ENCODE measurements around the gene ZNF541. TPM values are rescaled to one million over a fixed set of nuclear protein-coding genes. Genes with fewer than 3 reads are reported as not detected.

ZNF541 gene
- total RNA-seq, 1 donor from 2014 or later, result 0.05 TPM

DNA sequence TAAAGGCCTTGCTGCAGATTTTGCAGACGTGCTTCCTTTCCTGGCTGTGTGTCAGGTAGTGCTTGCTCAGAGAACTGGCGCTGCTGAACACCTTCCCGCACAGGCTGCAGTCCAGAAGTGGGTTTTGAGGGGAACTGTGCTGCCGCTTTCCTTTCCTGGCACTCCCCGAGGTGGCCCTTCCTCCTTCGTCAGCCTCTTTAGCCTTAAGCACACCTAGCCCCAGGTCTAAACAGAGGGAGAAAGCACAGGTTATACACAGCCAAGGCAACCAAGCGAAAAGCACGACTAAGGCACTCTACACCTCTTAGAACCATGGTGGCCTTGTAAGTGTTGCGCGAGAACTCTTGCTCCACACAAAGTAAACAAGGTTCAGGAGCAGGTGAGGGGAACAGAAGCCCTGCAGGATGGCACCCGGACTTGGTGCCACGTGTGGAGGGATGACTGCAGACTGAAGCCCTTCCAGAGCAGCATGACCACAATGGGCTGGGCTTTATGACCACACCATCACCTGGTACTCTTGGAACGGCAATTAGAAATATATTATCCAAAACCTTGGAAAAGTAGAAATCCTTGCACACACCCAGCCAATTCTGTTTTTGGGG lies 23.6 kb downstream of the ZNF541 start:
- Mint-ChIP-seq H3K27me3 (ENCODE audit: insufficient read depth) (peaks cover under 1% of the 10 kb centered on the region), H3K27ac (no peak overlapping the region), H3K4me3 (no peak overlapping the region), H3K4me1 (ENCODE audit: low read depth) (no peaks in the 10 kb centered on the region), H3K36me3 (ENCODE audit: low read depth) (no peaks in the 10 kb centered on the region), H3K9me3 (no peaks in the 10 kb centered on the region)
- intact Hi-C loops (cut with micrococcal nuclease), result no loop called here
- no peak for DNase-seq (ENCODE audit: low spot score)

DNA sequence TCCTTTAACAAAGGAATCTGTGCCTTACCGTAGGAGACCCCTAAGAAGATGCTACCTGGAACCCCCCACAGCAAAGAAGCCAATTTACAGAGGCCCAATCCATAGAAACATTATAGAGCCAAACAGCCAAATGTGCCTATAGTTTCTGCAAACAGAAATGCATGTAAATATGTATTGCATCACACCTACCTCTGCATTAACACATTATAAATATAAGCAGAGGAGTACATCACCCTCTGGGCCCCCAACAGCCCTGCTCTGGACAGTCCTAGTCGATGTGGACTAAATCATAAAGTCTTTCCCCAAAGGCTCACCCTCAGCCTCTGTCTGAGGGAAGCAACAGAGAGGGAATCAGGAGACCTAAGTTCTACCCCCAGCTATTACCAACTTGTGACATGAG lies 25.7 kb downstream of the ZNF541 start:
- no peaks in the 10 kb centered on the region for H3K4me1 Mint-ChIP-seq (ENCODE audit: low read depth)
- no peak for DNase-seq (ENCODE audit: low spot score)
- intact Hi-C loops (cut with micrococcal nuclease), result no loop called here
- H3K36me3 Mint-ChIP-seq (ENCODE audit: low read depth), result no peaks in the 10 kb centered on the region
- no peak overlapping the region for H3K4me3 Mint-ChIP-seq
- H3K9me3 Mint-ChIP-seq, result no peaks in the 10 kb centered on the region
- H3K27ac Mint-ChIP-seq, result no peak overlapping the region
- peaks cover 5% of the 10 kb centered on the region for H3K27me3 Mint-ChIP-seq (ENCODE audit: insufficient read depth)

DNA sequence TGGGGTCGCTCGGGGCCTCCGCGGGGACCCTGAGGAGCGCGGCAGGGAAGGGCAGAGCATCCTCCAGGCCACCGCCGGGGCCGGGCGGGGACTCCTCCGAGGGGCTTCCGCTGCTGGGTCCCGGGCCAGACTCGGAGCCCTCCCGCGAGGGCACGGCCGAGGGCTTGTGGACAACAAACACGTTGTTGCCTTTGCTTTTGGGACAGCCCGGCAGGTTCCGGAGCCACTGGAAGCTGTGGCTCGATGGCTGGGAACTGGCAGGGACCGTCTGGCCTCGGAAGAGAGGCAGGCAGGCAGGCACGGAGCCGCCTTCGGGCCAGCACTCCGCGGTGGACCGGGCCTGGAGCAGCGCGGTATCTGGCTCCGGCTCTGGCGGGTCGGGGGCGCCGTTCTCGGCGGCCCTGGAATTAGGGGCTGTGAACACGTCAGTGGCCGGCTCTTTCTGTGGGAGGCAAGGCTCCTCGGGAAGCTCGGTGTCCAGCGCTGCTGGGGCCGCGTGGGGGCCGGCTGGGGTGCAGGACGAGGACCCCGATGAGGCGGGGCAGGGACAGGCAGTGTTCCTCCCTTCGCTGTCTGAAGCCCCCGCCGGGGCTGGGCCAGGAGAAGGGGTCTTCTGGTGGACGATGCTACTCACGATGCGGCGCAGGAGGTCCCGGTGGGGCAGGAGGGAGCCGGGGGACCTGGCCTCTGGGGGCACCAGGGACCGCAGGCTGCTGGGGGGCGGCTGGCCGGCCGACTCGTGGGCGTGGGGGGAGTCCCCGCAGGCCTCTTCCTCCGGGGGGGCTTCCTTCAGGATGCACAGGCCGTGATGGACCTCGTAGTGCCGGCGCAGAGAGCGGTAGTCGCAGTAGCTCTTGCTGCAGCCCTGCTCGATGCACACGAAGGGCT lies 27.6 kb downstream of the ZNF541 start:
- Mint-ChIP-seq H3K4me3 (no peak overlapping the region), H3K4me1 (ENCODE audit: low read depth) (peaks cover 13% of the 10 kb centered on the region), H3K36me3 (ENCODE audit: low read depth) (no peaks in the 10 kb centered on the region), H3K27me3 (ENCODE audit: insufficient read depth) (peaks cover 5% of the 10 kb centered on the region), H3K9me3 (no peaks in the 10 kb centered on the region), H3K27ac (no peak overlapping the region)
- no peak for DNase-seq (ENCODE audit: low spot score)
- intact Hi-C loops (cut with micrococcal nuclease), result no loop called here

DNA sequence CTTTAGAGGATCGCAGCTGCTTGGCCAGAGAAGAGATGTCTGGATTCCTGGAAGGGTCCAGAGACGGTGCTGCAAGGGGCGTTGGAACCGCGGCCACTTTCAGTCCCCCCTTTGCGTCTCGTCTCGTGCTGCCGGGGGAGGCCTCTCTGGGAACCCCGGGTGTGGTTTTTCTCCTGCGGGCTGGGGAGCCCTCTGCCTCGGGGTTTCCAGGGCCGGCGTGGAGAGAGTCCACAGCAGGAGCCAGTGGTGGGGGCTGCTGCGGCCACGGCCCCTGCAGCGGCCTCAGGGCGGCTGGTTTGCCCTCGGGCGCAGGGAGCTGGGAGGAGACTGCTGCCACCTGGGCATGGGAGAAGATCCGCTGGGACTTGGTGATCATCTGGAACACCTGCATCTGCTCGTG lies 28.5 kb downstream of the ZNF541 start:
- Mint-ChIP-seq H3K4me3 (no peak overlapping the region), H3K9me3 (no peaks in the 10 kb centered on the region), H3K4me1 (ENCODE audit: low read depth) (peaks cover 13% of the 10 kb centered on the region), H3K27ac (no peak overlapping the region), H3K36me3 (ENCODE audit: low read depth) (no peaks in the 10 kb centered on the region), H3K27me3 (ENCODE audit: insufficient read depth) (peaks cover 5% of the 10 kb centered on the region)
- DNase-seq (ENCODE audit: low spot score), result no peak
- intact Hi-C loops (cut with micrococcal nuclease), result no loop called here

DNA sequence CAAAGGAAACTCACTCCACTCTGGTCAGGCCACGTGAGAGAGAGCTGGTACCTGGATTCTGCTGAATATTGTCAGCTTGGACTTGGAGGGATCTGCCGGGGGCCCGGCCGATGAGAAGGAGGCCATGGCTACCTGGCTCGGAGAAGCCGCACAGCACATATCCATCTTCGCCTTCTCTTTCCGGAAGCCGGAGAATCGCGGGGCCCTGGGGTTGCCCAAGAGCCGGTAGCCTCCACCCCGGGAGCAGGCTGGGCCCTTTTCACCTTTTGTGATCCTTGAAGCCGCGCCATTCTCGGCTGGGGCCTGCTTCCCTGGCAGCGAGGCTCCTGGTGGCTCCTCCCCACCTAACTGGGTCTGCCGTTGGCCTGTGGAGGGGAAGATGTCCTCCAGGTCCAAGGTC lies 28.9 kb downstream of the ZNF541 start:
- no peaks in the 10 kb centered on the region for H3K36me3 Mint-ChIP-seq (ENCODE audit: low read depth)
- intact Hi-C loops (cut with micrococcal nuclease), result no loop called here
- no peak overlapping the region for H3K27ac Mint-ChIP-seq
- H3K4me3 Mint-ChIP-seq, result no peak overlapping the region
- no peaks in the 10 kb centered on the region for H3K9me3 Mint-ChIP-seq
- H3K27me3 Mint-ChIP-seq (ENCODE audit: insufficient read depth), result peaks cover 5% of the 10 kb centered on the region
- H3K4me1 Mint-ChIP-seq (ENCODE audit: low read depth), result peaks cover 13% of the 10 kb centered on the region
- no peak for DNase-seq (ENCODE audit: low spot score)

DNA sequence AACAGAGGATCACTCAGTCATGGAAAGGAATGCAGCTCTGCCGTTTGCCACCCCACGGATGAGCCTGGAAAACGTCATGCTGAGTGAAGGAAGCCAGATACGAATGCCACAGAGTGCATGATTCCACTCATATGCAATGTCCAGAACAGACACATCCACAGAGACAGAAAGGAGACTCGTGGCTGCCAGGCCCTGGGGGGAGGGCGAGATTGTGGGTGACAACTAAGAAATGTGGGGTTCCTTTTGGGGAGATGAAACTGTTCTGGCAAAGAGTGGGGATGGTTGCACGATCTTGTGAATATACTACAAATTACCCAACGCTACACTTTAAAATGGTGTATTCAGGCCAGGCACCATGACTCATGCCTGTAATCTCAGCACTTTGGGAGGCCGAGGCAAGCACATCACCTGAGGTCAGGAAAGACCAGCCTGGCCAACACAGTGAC lies 30.9 kb downstream of the ZNF541 start:
- no peak for DNase-seq (ENCODE audit: low spot score)
- Mint-ChIP-seq H3K36me3 (ENCODE audit: low read depth) (no peaks in the 10 kb centered on the region), H3K27me3 (ENCODE audit: insufficient read depth) (peaks cover 5% of the 10 kb centered on the region), H3K4me1 (ENCODE audit: low read depth) (peaks cover 13% of the 10 kb centered on the region), H3K27ac (peak overlapping the region; percentile 38), H3K4me3 (no peak overlapping the region), H3K9me3 (no peaks in the 10 kb centered on the region)
- intact Hi-C loops (cut with micrococcal nuclease), result no loop called here

DNA sequence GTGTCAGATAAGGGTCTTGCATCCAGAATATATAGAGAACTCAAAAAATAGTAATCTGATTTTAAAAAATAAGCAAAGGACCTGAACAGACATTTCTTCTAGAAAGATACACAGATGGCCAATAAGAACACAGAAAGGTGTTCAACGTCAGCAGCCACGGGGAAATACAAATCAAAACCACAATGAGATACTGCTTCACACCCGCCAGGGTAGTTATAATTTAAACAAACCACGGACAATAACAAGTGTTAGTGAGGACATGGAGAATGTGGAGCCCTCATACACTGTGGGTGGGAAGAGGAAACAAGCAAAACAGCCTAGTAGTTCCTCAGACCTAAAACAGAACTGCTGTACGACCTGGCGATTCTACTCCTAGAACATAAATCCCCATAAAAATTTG lies 31.4 kb downstream of the ZNF541 start:
- Mint-ChIP-seq H3K4me1 (ENCODE audit: low read depth) (peaks cover 13% of the 10 kb centered on the region), H3K27ac (peak overlapping the region; percentile 38), H3K27me3 (ENCODE audit: insufficient read depth) (peaks cover 5% of the 10 kb centered on the region), H3K9me3 (no peaks in the 10 kb centered on the region), H3K4me3 (no peak overlapping the region), H3K36me3 (ENCODE audit: low read depth) (no peaks in the 10 kb centered on the region)
- intact Hi-C loops (cut with micrococcal nuclease), result loop anchor here (1.0 kb wide), 1 partner anchor 23 kb away; no protein-coding TSS in a partner anchor
- DNase-seq (ENCODE audit: low spot score), result no peak

DNA sequence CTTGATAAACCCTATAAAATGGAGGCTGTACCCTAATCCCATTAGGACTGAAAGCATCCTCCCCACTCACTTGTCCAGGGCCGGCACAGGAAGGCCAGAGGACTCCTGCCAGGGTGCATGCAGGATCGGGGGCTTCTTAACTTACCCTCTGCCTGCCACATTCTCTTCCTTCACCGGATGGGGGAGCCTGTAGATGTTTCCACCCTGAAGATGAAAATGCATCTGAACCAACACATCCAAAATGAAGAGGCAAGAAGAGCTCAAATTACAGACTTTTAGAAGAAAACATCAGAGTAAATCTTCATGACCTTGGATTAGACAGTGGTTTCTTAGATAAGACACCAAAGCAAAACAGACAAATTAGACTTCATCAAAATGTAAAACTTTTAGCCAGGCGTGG lies 32.2 kb downstream of the ZNF541 start:
- Mint-ChIP-seq H3K27ac (peak overlapping the region; percentile 72), H3K4me3 (no peak overlapping the region), H3K27me3 (ENCODE audit: insufficient read depth) (peaks cover 5% of the 10 kb centered on the region), H3K4me1 (ENCODE audit: low read depth) (peaks cover 13% of the 10 kb centered on the region), H3K36me3 (ENCODE audit: low read depth) (no peaks in the 10 kb centered on the region), H3K9me3 (no peaks in the 10 kb centered on the region)
- intact Hi-C loops (cut with micrococcal nuclease), result loop anchor here (1.0 kb wide), 1 partner anchor 22 kb away; no protein-coding TSS in a partner anchor
- no peak for DNase-seq (ENCODE audit: low spot score)

DNA sequence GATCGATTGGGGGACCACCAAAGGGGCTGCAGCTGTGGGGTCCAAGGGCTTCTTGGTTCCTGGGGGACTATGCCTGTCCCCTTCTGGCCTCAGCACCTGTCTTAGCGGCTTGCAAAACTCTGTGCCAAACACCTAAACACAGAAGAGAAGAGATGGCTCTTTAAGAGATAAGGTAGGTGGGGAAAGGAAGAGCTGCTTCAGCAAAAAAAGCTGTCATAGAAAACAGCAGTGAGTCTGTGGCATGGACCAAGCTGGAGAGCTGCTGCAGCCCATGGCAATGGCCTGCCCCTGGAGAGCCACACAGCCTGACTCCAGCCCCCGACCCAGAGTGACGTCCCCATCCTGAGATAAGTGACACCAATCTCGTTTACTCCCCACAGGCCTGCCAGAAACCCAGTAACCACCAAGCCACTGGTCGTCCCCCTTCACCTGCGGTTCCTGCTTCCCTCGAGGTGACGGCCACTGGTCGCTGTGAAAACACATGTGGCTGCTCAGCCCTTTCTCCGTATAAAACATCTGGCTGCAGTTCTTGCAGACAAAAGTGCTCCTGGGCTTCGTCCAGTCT lies 33.1 kb downstream of the ZNF541 start:
- Mint-ChIP-seq H3K9me3 (no peaks in the 10 kb centered on the region), H3K36me3 (ENCODE audit: low read depth) (no peaks in the 10 kb centered on the region), H3K27ac (no peak overlapping the region), H3K4me1 (ENCODE audit: low read depth) (peaks cover 13% of the 10 kb centered on the region), H3K4me3 (no peak overlapping the region), H3K27me3 (ENCODE audit: insufficient read depth) (peaks cover 5% of the 10 kb centered on the region)
- no peak for DNase-seq (ENCODE audit: low spot score)
- intact Hi-C loops (cut with micrococcal nuclease), result no loop called here

DNA sequence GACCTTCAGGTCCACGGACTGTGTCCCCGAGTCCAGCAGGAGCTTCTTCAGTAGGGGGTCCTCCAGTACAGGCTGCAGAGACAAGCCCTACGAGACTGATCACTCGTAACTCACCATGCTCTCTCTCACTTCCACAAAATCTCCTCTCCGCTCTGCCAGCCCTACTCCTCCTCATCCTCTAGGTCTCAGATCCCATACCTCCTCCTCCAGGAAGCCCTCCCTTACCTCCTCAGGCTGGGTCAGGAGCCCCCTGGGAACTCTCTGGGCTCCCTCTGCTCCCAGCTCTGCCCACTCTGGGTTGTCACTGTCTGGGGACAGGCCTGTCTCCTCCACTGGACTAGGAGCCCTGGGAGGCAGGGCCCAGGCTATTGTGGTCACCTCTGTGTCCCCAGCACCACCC lies 34.1 kb downstream of the ZNF541 start:
- H3K36me3 Mint-ChIP-seq (ENCODE audit: low read depth), result no peaks in the 10 kb centered on the region
- no peaks in the 10 kb centered on the region for H3K27me3 Mint-ChIP-seq (ENCODE audit: insufficient read depth)

DNA sequence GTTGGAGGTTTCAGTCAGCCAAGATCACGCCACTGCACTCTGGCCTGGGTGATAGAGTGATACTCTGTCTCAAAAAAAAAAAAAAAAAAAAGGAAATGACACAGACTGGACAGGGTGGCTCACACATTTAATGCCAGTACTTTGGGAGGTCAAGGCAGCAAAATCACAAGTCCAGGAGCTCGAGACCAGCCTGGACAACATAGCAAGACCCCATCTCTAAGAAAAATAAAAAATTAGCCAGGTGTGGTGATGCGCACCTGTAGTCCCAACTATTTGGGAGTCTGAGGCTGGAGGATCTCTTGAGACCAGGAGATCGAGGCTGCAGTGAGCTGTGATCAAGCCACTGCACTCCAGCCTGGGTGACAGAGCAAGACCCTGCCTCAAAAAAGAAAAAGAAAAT lies 35.5 kb downstream of the ZNF541 start:
- no peak overlapping the region for H3K4me3 Mint-ChIP-seq
- H3K9me3 Mint-ChIP-seq, result no peaks in the 10 kb centered on the region
- H3K27ac Mint-ChIP-seq, result no peak overlapping the region
- H3K36me3 Mint-ChIP-seq (ENCODE audit: low read depth), result no peaks in the 10 kb centered on the region
- DNase-seq (ENCODE audit: low spot score), result no peak
- H3K27me3 Mint-ChIP-seq (ENCODE audit: insufficient read depth), result peaks cover 2% of the 10 kb centered on the region
- H3K4me1 Mint-ChIP-seq (ENCODE audit: low read depth), result peaks cover 13% of the 10 kb centered on the region
- intact Hi-C loops (cut with micrococcal nuclease), result no loop called here

More for the DNA sequence above, 34.1 kb downstream of the ZNF541 start:
- Mint-ChIP-seq H3K9me3 (no peaks in the 10 kb centered on the region), H3K27ac (no peak overlapping the region), H3K4me1 (ENCODE audit: low read depth) (peaks cover 13% of the 10 kb centered on the region), H3K4me3 (no peak overlapping the region)
- DNase-seq (ENCODE audit: low spot score), result no peak
- intact Hi-C loops (cut with micrococcal nuclease), result no loop called here

DNA sequence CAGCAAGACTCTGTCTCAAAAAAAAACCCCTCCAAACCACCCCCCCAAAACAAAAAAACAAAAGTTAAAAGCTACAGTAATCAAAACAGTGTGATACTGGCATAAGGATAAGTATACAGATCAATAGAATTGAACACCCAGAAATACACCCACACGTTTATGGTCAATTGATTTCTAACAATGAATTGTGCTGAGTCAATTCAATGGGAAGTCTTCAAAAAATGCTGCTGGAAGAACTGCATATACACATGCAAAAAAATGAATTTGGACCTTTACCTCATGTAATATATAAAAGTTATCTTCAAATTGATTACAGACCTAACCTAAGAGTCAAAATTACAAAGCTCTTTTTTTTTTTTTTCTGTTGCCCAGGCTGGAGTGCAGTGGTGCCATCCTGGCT lies 38.3 kb downstream of the ZNF541 start:
- H3K4me1 Mint-ChIP-seq (ENCODE audit: low read depth), result no peaks in the 10 kb centered on the region
- peaks cover 4% of the 10 kb centered on the region for H3K27me3 Mint-ChIP-seq (ENCODE audit: insufficient read depth)
- intact Hi-C loops (cut with micrococcal nuclease), result no loop called here
- no peak overlapping the region for H3K4me3 Mint-ChIP-seq
- no peaks in the 10 kb centered on the region for H3K36me3 Mint-ChIP-seq (ENCODE audit: low read depth)
- DNase-seq (ENCODE audit: low spot score), result no peak
- no peaks in the 10 kb centered on the region for H3K9me3 Mint-ChIP-seq
- H3K27ac Mint-ChIP-seq, result no peak overlapping the region
